Stimulated activated CD8-positive, alpha-beta memory T cell treated with anti-CD3 and anti-CD28 coated beads, Interleukin-2, amount 100 ng/mL, for 1 hour (primary cell): ENCODE measurements around the gene ASPN.

Source experiments
- DNase-seq, 2 donors: peaks; one replicate each; pipeline ENCODE4 v3.0.0-alpha.2; 2020; ENCODE audit warnings: low read depth in 2 of 2

The ASPN gene

DNA sequence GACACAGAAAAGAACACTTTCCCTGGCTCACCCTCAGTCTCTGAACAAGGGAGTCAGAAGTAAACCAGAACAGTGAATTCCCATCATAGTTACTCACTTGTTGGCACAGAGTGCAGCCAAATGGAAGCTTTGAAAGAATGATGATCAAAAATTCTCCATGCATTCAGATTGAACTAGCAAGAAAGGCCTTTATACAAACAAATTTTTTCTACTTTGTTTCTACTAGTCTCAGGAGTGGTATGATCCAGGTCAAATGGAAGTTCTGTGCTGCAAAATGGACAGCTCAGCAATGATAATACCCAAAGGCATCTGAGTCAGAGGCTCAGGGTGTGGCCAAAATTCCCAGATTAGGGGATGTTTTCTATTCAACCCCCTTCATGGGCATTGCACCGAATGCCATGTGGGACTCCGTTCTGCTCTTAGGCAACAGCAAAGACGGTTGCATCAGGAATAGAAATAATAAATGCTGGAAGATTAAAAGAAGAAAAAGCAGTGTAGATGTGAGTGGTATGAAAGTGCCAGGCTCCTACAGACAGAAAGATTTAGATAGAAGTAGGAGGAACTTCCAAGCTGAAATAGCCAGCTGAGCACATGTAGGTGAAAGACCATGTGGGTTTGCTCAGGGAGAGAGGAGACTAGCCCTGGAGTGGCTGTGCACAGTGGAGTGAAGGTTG lies 24.0 kb upstream of the ASPN start:
- DNase-seq: no peak

DNA sequence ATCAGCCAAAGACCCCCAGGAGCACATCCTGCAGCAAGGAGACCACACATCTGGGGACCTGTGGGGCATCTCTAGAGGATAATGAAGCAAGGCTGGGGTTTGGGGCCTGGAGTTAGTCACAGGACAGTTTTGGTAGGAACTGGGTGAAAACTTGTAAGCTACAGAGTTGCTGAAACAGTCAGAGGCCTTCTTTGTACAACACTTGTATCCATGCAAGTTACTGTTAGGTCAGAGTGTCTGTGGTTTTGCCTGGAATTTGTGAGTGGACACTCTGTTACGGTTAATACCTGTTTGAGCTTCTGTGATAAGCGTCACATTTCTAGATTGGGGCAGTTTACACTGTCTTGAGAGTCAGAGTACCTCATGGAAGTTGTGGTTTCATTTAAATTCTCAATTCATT lies 22.6 kb upstream of the ASPN start:
- DNase-seq: no peak

DNA sequence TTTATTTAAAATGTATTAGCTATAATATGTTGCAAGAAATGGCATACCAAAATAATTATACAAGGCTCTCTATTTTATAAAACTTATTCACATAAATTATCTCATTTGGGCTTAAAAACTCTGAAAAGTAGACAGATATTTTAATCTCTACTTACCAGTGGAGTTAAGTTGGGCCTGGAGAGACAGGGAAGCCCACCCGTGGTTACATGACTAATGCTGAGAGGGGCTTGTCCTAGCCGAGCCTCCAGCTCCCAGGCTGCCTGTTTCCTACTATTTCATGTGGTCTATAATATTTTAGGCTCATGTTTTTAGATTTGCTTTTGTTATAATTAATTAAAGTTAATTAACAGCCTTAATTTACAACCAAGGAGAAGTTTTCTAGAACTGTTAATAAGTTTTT lies 20.9 kb upstream of the ASPN start:
- DNase-seq: no peak

DNA sequence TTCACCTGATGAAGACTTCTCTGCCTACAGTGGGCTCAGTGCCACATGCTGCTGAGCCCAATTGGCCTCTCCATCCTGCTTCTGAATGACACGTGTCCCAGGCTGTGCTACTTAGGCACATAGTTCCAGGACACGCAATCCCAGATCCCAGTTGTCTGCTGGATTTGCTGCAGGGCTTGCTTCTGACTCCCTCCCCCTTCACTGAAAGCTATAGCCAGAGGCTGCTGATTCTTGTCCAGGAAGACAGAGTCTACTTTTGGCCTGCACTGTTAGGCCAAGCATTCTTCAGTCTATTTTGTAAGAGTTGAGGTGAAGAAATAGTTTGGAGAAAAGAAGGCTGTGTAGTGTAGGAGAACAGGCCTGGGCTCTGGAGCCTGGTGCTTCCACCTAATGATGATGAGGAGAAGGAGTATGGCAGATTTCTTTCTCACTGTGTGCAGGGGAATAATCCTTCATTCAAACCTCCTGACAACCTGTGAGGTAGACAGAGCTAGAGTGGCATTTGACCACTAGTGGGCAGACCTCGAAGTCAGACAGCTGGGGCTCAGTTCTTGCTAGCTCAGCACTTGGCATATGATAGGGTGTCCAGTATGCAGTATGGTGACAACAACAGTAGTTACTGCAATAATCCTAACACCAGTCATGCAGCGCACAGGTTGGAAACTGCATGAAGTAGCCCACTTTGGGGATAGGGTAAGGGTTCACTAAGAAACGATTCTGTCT lies 19.5 kb upstream of the ASPN start:
- DNase-seq: no peak

DNA sequence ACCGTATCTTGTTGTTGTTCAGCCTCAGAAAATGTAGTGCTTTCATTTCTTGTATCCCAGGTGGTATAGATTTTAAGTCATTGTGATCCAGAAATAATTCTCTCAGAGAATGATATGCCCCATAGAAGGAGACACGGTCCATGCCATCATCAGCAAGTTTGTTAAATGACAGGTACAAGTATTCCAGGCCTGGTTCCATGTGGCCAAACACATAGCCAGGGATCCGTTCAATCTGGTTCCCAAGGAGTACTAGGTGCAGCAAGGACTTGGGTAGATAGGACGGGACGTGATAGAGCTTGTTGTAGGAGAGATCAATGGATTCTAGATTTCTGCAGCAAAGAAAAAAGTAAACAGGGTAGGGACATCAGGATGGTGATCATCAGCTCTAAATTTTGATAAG lies 18.4 kb upstream of the ASPN start:
- no peak for DNase-seq

DNA sequence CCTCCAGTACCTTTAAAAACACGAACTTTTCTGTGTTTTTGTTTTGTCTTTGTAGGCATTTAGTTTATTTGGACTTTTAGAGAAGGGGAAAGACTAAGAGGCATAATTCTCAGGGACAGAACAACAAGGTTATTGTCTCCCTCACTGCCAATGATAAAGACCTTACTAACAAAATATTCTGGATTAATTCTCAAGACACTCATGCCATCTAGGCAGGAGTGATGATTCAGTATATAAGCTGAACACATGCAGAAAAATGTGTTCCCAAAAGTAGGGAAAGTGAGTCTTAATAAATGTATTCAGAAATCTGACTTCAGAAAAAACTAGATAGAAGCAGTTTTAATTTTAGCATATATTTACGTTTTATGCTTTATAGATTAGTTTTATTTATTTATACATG lies 17.4 kb upstream of the ASPN start:
- no peak for DNase-seq

DNA sequence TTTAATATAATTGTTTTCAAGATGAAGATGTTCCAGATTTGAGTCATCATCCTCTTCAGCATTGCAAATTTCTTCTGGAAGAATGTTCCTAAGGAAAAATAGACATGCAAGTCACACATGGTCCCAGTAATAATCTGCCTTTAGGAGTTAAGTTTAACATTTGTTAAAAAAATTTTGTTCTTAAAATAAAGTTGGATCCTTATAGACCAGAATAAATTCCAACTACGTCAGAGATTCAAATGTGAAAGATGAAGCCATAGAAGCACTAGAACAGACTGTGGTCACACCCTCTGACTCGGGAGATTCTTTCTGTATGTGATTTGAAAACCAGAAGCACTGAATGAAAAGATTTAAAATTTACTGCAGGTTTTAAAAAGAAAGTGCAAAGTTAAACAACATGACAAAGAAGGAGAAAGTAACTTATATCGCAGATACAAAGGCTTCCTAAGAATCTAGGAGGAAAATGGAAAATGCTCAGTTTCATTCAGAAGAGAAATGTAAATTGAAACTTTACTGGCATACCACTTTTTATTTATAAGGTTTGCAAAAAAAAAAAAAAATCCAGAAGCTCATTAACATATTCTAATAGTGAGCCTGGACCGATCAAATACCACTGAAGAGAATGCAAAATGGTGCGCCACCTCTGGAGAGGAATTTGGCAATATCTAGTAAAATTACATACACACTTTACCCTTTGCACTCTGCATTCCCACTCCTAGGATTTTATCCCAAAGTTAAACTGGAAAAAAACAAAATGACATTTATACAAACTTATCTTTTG lies 14.3 kb upstream of the ASPN start:
- no peak for DNase-seq

DNA sequence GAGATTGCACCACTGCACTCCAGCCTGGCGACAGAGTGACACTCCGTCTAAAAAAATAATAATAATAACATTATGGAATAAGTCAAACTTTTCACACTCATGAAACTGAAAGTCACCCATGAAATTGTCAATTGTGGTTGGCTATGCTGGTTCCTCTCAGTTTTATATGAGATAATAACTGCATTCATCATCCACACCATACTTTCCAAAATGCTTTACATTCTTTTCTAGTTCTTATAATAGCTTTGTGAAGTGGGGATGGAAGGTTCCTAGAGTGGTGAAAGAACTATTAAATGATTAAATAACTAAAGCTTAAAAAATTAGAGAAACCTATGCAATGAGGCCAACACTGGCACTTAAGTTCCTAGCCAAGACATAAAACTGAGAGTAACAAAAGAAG lies 12.6 kb upstream of the ASPN start:
- no peak for DNase-seq

DNA sequence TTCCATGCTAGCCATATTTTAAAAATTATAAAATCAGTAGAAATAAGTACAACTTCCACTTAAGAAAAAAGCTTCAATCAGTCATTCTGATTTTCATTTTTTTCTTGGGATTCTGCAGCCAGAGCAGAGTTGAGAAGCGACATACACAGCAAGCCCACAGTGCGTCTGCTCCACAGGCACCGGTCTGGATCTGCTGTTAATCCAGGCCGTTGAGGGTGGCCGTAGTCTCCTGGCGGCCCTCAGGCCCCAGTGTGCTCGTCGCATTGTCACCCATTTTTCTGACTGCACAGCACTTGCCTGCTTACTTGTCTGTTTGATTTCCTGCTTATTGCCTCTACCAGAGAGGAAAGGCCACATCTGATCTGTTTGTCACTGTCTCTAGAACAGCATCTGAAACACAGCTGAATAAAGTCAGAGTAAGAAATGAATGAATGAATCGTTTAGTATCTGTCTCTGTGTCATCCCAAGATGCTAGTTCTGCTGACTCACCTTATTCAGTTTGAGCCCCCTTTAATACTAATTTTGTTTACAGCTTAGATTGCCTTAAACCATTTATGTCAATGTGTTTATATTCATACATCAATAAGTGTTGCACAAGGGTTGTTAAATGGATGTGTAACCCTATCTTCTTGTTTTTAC lies 11.6 kb upstream of the ASPN start:
- no peak for DNase-seq

DNA sequence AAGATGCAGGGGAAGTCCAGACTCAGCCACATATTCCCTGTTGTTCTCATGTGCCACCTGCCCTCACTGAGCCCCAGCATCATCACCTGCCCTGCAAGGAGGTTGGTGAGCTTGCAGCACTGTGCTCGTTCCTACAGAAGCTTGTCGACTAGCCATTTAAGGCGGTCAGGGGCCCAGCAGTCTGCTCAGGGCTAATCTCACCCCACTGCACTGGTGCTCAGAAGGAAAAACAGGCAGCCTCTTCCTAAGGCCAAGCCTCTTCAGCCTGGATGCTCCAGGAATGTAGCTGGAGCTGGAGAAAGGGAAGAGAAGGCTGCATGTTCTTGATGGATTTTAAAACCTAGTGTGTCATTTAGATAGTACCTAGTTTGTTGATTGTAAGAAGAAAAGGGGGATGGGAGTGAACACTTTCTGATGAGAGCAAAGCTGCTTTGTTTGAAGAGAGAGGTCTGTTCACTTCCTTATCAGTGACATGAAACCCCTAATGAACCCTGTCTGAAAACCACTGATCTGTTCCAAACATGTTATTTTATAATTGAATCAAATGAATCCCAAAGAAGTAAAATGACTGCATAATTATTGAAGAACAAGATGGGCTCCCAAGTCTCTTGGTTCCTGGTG lies 10.6 kb upstream of the ASPN start:
- no peak for DNase-seq

DNA sequence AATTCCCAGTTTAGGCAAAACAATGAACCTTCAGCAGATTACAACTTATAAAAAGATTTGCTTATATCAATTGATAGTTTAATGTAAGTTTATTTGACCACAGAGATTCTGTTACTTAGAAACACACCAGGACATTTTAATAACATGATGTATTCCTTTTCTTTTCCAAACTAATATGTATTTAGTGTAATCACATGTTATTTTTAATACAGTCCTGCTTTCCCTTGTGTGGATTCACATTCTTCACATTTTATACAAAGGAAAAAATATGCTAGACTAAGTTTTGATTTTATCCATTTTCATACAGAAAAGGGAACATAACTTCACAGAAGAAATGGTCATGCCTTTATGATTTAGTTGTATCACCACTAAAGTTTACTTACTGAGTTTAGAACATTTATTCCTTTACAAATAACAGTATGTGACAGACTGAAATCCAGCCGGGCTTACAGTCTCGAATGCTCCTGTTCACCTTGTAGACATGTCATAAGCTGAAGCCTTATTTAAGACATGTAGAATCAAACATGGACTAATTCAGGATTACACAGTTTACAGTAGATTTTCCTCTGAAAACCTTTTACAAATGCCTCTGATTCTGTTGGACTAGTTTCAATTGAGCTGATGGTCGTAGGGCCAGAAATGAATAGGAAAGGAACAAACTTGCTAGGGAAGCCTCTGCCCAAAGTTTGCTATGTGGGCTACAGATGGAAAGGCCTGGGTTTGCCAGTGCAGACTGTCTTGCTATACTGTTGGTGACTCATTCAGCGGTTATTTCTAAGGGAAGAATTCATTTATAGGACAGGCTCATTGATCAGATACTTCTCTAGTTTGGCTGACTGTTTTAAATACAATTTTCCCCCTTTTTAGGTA lies 6.6 kb upstream of the ASPN start:
- no peak for DNase-seq

DNA sequence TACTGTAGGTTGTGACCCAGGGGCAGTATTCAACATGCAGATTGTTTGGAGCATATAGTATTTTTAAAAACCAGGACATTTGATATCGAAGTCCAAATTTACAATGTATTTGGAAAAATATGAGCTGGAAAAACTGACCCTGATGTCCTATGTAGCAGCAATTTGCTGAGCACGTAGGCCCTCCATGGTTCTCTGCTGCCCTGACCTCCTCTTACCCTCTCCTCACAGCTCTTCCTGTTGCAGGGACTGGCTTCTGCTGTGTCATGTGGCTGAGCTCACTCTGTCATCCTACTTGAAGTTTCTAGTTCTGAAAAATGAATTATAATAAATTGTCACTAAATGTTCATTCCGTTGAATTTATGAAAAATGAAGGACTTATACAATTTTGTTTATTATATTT lies 4.1 kb upstream of the ASPN start:
- no peak for DNase-seq

DNA sequence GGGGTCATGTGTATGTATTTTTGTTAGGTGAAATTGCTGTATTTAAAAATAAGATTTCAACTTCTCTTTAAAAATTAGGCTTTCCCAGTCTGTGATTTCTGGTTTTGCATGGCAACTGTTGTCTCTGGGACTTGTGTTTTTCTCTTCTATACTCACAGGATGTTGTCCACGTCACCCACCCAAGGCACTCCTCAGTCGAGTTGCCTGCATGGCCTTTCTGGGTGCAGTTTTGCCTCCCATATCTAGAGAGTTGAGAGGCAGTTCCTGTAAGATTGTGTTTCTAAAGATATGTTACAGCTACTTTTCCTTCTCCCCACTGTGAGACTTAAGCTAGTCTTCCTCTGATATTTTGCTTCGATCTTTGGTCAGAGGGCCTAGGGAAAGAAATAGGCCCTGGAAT lies 2.3 kb upstream of the ASPN start:
- no peak for DNase-seq

DNA sequence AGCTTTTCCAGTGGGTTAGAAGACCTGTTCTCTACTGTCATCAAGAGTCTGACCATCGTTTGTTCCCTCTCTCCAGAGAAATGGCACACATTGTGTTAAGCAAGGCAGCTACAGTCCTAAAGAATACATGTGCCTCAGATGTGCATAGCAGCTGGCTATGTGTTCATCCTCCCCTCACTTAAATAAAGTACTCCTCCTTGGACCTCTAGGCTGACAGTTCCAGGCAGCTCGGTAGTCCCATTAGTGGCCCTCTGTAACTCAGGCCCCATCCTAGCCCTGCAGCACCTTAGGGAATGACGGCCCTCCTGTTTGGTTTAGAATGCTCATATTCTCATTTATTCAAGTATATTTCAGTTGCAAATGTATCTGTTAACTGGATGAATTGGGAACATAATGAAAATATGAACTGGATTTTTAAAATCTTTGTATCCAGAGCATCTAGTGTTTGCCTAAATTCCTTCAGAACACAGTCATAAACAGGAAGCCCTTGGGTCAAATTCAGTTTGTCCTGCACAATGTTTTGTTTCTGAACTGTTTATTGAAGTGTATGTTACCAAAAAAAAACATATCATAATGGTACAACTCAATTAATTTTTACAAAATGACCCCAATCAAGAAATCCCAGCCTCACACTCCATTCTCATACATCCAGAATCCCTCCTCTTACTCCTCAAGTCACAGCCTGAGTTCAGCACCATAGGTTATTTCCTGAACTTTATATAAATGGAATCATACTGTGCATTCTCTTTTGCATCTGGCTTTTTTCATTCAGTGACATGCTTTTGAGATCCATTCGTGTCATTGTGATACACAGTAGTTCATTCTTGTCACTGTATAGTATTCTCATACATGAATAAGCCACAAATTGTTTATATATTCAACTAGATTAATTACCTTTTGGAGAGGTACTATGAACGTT lies 1.6 kb upstream of the ASPN start:
- DNase-seq: no peak

DNA sequence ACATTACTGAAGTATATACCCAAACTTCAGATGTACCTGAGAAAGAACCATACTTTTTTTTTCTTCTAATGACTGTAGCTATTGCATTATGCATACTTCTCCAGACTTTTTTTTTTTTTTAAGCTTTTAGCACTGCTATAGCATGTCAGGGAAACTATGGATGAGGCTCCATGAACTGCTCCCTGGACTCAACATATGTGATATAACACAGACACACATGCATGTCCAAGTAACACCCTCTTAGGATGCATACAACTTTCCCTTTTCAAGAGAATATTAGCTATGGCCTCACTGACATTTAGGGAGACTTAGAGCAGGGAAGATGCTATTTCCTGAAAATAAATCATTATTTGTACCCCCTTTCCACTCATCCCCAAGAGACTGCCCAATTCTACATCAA lies 499 bp upstream of the ASPN start:
- no peak for DNase-seq

DNA sequence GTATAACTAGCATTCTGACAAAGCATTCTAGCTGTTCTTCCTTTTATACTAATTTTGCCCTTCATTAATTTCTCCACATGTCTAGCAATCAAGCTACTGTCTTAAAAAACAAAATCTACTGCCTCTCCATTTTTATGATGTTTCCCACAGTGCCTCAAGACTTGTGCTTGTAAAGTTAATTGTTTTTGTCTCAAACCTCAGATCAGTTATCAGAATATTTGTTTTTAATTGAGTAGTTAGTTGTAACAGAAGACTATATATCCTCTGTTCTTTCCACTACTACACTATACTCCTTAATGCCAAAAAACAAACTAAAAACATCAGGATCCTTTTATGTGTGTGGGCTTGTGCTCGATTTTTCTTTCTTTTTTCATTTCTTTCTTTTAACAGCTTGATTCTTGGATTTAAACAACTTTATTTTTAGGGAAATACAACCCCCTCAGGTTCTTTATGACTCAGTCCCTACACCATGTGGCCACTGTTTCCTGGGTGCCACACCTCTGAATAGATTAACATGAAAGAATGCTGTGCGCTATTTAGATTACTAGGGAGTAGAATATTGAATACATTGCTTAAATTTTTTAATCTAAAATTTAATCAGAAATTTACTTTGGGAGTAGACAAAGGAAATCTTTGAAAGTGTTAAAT lies 1.2 kb downstream of the ASPN start:
- no peak for DNase-seq

DNA sequence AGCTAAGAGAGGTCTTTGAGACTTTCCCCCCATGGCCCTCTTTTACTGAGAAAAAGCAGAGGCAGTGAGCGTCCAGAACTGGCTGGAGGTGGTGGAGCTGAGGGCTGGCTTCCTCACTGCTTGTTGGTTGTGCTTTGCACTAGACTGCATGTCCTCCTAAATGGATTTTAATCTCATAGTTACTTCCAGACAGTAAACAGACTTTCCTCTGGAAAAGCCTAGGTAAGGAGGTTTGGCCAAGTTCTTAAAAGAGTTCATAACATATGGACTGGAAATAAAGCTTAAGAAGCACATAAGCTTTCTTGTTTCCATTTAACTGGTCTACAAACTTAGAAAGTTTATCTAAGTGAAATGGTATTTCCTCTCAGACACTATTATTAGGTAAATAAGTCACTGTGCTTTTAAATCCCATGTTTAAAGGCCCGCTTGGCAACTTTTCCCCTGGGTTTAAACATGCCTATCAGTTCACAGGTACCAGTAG lies 2.0 kb downstream of the ASPN start:
- no peak for DNase-seq

DNA sequence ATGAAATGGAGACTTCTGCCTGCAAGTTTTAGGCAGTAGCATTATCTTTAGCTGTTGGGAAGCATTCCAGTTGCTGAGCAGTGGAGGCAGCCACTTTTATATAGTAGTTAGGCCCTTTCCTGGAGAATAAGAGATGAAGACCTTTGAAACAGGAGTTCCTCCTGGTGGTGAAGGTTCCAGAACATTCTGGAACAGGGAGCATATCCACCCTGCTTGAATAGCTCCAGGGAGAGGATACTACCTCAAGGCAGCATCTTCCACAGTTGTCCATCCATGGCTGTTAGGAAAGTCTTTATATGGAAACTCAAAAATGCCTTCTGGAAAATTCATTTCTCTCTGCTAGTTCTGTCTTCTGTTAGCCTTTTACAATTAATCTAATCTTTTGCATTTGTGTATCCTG lies 3.0 kb downstream of the ASPN start:
- DNase-seq: no peak

DNA sequence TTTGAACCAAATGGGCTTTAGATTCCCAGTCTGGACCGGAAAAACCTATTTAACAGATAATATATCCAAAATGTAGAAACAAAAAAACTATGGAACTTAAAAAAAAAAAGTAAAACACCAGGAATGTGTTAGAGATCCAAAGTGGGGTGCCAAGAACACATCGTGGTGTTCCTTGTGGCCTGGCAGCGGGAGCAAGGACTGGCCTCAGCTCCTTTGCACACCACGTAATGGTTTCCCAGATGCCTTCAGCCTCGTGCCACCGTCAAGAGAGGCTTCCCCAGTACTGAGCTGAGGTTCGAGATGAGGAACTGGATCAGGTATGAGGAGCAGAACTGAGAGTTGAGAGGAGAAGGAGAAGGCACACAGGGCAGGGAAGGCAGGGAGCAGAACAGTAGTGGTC lies 3.5 kb downstream of the ASPN start:
- no peak for DNase-seq
